Activated CD8-positive, alpha-beta T cell treated with anti-CD3 and anti-CD28 coated beads for 36 hours (primary cell): Measurements from ENCODE around the gene C1GALT1C1L. TPM values are rescaled to one million over a fixed set of nuclear protein-coding genes. Genes with fewer than 3 reads are reported as not detected.

Source experiments
- ATAC-seq: fragments of 200-7000 bp; cut with Tn5 transposase; one replicate; pipeline ENCODE4 v1.10.0; 2021; ENCODE audit warnings: mild to moderate bottlenecking, moderate library complexity
- CTCF ChIA-PET: fragments of 350-600 bp; sonication (Branson Sonifier 250); formaldehyde crosslinking; loops from one replicate; lab custom pipeline; 2021; ENCODE audit warnings: antibody characterized with exemption; lab: Charles Lee
- POLR2A ChIA-PET: fragments of 350-600 bp; sonication (Branson Sonifier 250); formaldehyde crosslinking; loops from one replicate; lab custom pipeline; 2021; ENCODE audit warnings: antibody characterized with exemption; lab: Charles Lee
- DNase-seq: peaks from one replicate; pipeline ENCODE4 v3.0.0-alpha.2; 2020
- H3K27ac Mint-ChIP-seq: one replicate; pipeline ENCODE4 v1.8.0; 2021; ENCODE audit warnings: mild to moderate bottlenecking, mixed read lengths
- H3K27me3 Mint-ChIP-seq: one replicate; pipeline ENCODE4 v1.8.0; 2021; ENCODE audit warnings: mixed read lengths
- H3K36me3 Mint-ChIP-seq: one replicate; pipeline ENCODE4 v1.8.0; 2021; ENCODE audit warnings: low read depth, mixed read lengths
- H3K4me1 Mint-ChIP-seq: one replicate; pipeline ENCODE4 v1.8.0; 2021; ENCODE audit warnings: low read depth, mixed read lengths
- H3K4me3 Mint-ChIP-seq: one replicate; pipeline ENCODE4 v1.8.0; 2021; ENCODE audit warnings: mild to moderate bottlenecking, moderate library complexity, mixed read lengths
- H3K9me3 Mint-ChIP-seq: one replicate; pipeline ENCODE4 v1.8.0; 2021; ENCODE audit warnings: mixed read lengths
- CTCF ChIP-seq: fragments of 200-600 bp; IDR thresholded peaks from one replicate; pipeline ENCODE4 v1.8.0; 2022; ENCODE audit warnings: antibody characterized with exemption, mild to moderate bottlenecking
- intact Hi-C: fragments of 100-400 bp; cut with micrococcal nuclease; formaldehyde crosslinking; loops from one replicate; pipeline ENCODE4 v1.10.0; 2022
- total RNA-seq, 2 experiments: library from RNA; stranded (reverse); gene quantifications; one replicate each; pipeline ENCODE4 v1.2.3, GENCODE V29; 2021

The C1GALT1C1L gene
- total RNA-seq: under 1 TPM in 1 of 2 experiments, not detected in 1; 0.36 TPM

GRCh38 chr2:43676322-43677050, at the start of gene C1GALT1C1L:
Gene C1GALT1C1L (minus strand): TSS chr2:43676429. CDS start chr2:43676322, 107 bp downstream.
- ChIA-PET POLR2A (no interaction called here), CTCF (no interaction called here)
- TF ChIP-seq CTCF: no peak
- Mint-ChIP-seq H3K27ac (no peak within 1 kb of the TSS), H3K36me3 (no peaks in the 10 kb centered on the region), H3K4me3 (peak within 1 kb of the TSS; percentile 29), H3K27me3 (peaks cover 13% of the 10 kb centered on the region), H3K9me3 (no peaks in the 10 kb centered on the region), H3K4me1 (peaks cover 3% of the 10 kb centered on the region)
- DNase-seq (peak; percentile 20), ATAC-seq (peak; percentile 58)
- intact Hi-C loops: no loop called here

GRCh38 chr2:43725711-43726246, 49.5 kb upstream of the C1GALT1C1L start:
- ATAC-seq (no peak), DNase-seq (no peak)
- no peaks in the 10 kb centered on the region for H3K9me3 Mint-ChIP-seq
- no peaks in the 10 kb centered on the region for H3K4me1 Mint-ChIP-seq
- peaks cover 1% of the 10 kb centered on the region for H3K27me3 Mint-ChIP-seq
- no peak for TF ChIP-seq CTCF
- H3K36me3 Mint-ChIP-seq: no peaks in the 10 kb centered on the region
- ChIA-PET CTCF (interaction anchor here (1.4 kb wide), 1 partner anchor 11 kb away, joined by 5 read pairs; no protein-coding TSS in a partner anchor), POLR2A (no interaction called here)
- H3K4me3 Mint-ChIP-seq: no peak overlapping the region
- intact Hi-C loops: no loop called here
- no peak overlapping the region for H3K27ac Mint-ChIP-seq

GRCh38 chr2:43724728-43725526, 48.7 kb upstream of the C1GALT1C1L start:
- Mint-ChIP-seq H3K27me3 (peaks cover 3% of the 10 kb centered on the region), H3K27ac (no peak overlapping the region), H3K4me3 (no peak overlapping the region), H3K4me1 (no peaks in the 10 kb centered on the region), H3K36me3 (no peaks in the 10 kb centered on the region), H3K9me3 (no peaks in the 10 kb centered on the region)
- TF ChIP-seq CTCF: no peak
- intact Hi-C loops: no loop called here
- POLR2A ChIA-PET: no interaction called here
- ATAC-seq: no peak
- DNase-seq: no peak
- CTCF ChIA-PET: interaction anchor here (1.4 kb wide), 1 partner anchor 10 kb away, joined by 5 read pairs; no protein-coding TSS in a partner anchor

- POLR2A ChIA-PET: no interaction called here
- Mint-ChIP-seq H3K36me3 (no peaks in the 10 kb centered on the region), H3K4me3 (no peak overlapping the region), H3K27ac (no peak overlapping the region), H3K27me3 (peaks cover 12% of the 10 kb centered on the region), H3K4me1 (no peaks in the 10 kb centered on the region), H3K9me3 (no peaks in the 10 kb centered on the region)
- no peak for DNase-seq
- no peak for ATAC-seq
- CTCF ChIA-PET: no interaction called here
- no peak for TF ChIP-seq CTCF
- intact Hi-C loops: no loop called here
Measured at GRCh38 chr2:43718530-43719124, 42.4 kb upstream of the C1GALT1C1L start.
